ENCODE data around the gene CDCA3. TPM values are rescaled to one million over a fixed set of nuclear protein-coding genes. Genes with fewer than 3 reads are reported as not detected.

The CDCA3 gene
- total RNA-seq, 6 donors from 2014 or later = 0.39 to 10.3 (median 2.8) TPM; not detected in 1

DNA sequence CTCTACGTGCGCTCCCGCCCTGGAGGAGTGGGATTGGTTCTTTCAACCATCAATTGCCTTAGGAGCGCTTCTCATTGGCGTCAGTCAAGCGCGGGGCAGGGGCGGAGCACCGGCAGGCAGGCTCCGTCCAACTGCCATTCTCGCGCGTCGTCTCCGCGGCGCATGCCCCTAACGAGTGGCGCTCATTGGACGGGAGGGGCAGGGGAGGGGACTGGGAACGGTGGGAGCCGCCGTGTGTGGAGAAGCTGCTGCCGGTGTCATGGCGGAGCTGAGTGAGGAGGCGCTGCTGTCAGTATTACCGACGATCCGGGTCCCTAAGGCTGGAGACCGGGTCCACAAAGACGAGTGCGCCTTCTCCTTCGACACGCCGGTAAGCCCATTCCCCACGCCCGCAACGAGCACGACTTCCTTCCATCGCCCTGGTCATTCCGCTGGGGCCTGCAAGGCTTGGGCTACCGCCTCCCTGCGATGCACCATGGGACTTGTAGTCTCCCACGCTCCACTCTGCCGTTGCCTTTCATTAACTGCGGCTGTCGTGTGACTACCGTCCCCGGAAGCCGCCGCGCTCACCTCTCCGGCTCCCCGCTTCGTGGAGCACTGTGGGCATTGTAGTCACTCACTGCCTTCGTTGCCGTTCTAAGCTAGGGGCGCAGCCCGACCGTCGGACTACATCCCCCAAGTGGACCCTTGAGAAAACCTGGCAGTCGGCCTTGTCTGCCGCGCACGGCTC lies 1.0 kb upstream of the CDCA3 start, which contains the start of gene USP5:
TSS of gene USP5 (plus strand) at position 230 of the 730 bp plus-strand sequence. CDS start at position 260, 30 bp downstream.
- H3K27me3 ChIP-seq = no peaks in the 10 kb centered on the region
- no peaks in the 10 kb centered on the region for H3K9me3 ChIP-seq
- peak; percentile 98 to 100 for DNase-seq
- H3K27ac ChIP-seq = peak within 1 kb of the TSS; percentile 88 to 94 (median 91)
- H3K36me3 ChIP-seq = peaks cover 3 to 22% (median 16%) of the 10 kb centered on the region in 4 donors
- TF ChIP-seq EP300 (IDR thresholded peaks at IDR 0.05) (no peak), POLR2A (IDR thresholded peaks at IDR 0.05) (peak in 1 of 4 donors; percentile 59), POLR2AphosphoS5 (IDR thresholded peaks at IDR 0.05) (peak; percentile 60 to 87)
- TF ChIP-seq, protein P1, sequence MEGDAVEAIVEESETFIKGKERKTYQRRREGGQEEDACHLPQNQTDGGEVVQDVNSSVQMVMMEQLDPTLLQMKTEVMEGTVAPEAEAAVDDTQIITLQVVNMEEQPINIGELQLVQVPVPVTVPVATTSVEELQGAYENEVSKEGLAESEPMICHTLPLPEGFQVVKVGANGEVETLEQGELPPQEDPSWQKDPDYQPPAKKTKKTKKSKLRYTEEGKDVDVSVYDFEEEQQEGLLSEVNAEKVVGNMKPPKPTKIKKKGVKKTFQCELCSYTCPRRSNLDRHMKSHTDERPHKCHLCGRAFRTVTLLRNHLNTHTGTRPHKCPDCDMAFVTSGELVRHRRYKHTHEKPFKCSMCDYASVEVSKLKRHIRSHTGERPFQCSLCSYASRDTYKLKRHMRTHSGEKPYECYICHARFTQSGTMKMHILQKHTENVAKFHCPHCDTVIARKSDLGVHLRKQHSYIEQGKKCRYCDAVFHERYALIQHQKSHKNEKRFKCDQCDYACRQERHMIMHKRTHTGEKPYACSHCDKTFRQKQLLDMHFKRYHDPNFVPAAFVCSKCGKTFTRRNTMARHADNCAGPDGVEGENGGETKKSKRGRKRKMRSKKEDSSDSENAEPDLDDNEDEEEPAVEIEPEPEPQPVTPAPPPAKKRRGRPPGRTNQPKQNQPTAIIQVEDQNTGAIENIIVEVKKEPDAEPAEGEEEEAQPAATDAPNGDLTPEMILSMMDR (IDR thresholded peaks at IDR 0.05) = peak in 3 of 6 experiments; percentile 13 to 29 (median 24)
- H3K4me1 ChIP-seq = peaks cover 13 to 23% (median 16%) of the 10 kb centered on the region in 4 donors
- peak within 1 kb of the TSS; percentile 56 to 71 (median 67) for H3K4me3 ChIP-seq
- WGBS, 2 donors = 1% methylated on average over 64 of the region's 65 CpGs; no CpG with 5 or more reads in 1 of the 2 donors
- ATAC-seq (ENCODE audit: low FRiP score in 2 of 2) = peak; percentile 95 to 98

DNA sequence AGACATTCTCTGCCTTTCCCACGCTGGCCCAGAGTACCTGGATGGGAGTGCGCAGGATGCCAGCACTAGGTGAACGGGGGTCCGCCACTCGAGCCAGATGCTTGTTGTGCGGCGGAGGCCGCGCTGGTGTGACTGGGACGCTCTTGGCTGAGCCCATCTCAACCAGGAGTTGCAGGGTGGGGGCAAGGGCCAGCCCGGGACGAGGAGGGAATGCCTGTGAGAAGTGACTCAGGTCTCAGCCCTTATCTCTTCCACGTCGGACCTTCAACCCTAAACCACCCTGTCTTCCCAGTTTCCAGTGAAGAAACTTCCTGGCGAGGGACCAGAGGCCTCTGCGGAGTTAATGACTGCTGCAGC lies 312 bp downstream of the CDCA3 start:
- ATAC-seq (ENCODE audit: low FRiP score in 2 of 2) (no peak), DNase-seq (peak in 1 of 2 donors; percentile 85)
- Histone ChIP-seq H3K27me3 (no peaks in the 10 kb centered on the region), H3K27ac (peak overlapping the region in 3 of 4 donors; percentile 88 to 94 (median 91)), H3K36me3 (peaks cover 0 to 10% (median 3%) of the 10 kb centered on the region in 4 donors), H3K9me3 (no peaks in the 10 kb centered on the region), H3K4me3 (peak overlapping the region in 3 of 4 donors; percentile 66 to 71 (median 68)), H3K4me1 (peaks cover 13 to 23% (median 16%) of the 10 kb centered on the region in 4 donors)
- TF ChIP-seq, protein P1 (IDR thresholded peaks at IDR 0.05) = no peak
- TF ChIP-seq POLR2AphosphoS5 (IDR thresholded peaks at IDR 0.05) (no peak), POLR2A (IDR thresholded peaks at IDR 0.05) (no peak), EP300 (IDR thresholded peaks at IDR 0.05) (no peak)
- WGBS, 2 donors = 26 to 36% methylated on average over 4 to 16 of the region's 16 CpGs

DNA sequence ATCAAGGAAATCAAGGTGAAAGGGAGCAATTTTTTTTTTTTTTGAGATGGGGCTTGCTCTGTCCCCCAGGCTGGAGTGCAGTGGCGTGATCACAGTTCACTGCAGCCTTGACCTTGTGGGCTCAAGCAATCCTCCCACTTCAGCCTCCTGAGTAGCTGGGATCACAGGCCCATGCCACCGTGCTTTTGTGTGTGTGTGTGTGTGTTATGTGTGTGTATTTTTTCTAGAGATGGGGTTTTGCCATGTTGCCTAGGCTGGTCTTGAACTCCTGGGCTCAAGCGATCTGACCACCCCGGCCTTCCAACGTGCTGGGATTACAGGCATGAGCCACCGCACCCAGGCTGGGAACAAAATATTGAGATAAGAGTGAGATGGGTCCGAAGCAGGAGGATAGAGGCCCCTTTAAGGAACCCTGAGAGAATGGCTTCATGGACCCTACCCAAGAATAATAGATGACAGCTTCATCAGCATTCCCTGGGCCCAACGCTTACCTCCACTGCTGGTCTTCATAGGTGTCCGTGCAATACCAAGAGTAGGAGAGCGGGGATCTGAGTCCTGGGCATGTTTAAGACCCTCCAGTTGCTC lies 1.0 kb downstream of the CDCA3 start:
- peaks cover 13 to 23% (median 16%) of the 10 kb centered on the region in 4 donors for H3K4me1 ChIP-seq
- TF ChIP-seq POLR2A (IDR thresholded peaks at IDR 0.05) (no peak), EP300 (IDR thresholded peaks at IDR 0.05) (no peak), POLR2AphosphoS5 (IDR thresholded peaks at IDR 0.05) (no peak)
- TF ChIP-seq, protein P1 (IDR thresholded peaks at IDR 0.05) = no peak
- H3K27me3 ChIP-seq = no peaks in the 10 kb centered on the region
- H3K27ac ChIP-seq = no peak overlapping the region
- WGBS, 2 donors = 81 to 86% methylated on average over 8 to 10 of the region's 10 CpGs
- peak overlapping the region in 1 of 4 donors; percentile 68 for H3K4me3 ChIP-seq
- DNase-seq = no peak
- H3K36me3 ChIP-seq = peaks cover 0 to 5% (median 0%) of the 10 kb centered on the region in 4 donors
- H3K9me3 ChIP-seq = no peaks in the 10 kb centered on the region
- no peak for ATAC-seq (ENCODE audit: low FRiP score in 2 of 2)

DNA sequence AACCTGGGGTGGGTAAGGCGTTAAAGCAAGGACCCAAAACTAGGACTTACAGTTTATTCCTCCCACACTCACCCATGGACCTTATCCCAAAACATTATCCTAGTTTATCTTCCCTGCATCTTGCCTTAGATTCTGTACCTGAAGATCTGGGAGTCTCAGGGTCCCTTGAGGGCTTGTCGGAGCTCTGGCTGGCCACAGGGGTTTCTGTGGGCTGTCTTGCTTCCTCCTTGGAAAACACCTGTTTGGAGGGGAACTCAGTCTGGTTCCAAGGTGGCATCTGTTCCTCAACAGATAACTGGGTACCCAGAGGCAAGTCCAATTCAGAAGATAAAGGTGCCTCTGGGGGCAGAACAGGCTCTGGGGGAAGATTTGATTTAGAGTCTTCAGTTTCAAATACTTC lies 1.7 kb downstream of the CDCA3 start:
- Histone ChIP-seq H3K36me3 (peaks cover 0 to 3% (median 0%) of the 10 kb centered on the region in 4 donors), H3K27me3 (no peaks in the 10 kb centered on the region), H3K4me3 (no peak overlapping the region), H3K4me1 (peaks cover 13 to 23% (median 16%) of the 10 kb centered on the region in 4 donors), H3K9me3 (no peaks in the 10 kb centered on the region), H3K27ac (no peak overlapping the region)
- TF ChIP-seq POLR2A (IDR thresholded peaks at IDR 0.05) (no peak), EP300 (IDR thresholded peaks at IDR 0.05) (no peak), POLR2AphosphoS5 (IDR thresholded peaks at IDR 0.05) (no peak)
- TF ChIP-seq, protein P1 (IDR thresholded peaks at IDR 0.05) = no peak
- ATAC-seq (ENCODE audit: low FRiP score in 2 of 2) (no peak), DNase-seq (no peak)
- 89 to 91% methylated on average over 2 of the region's 2 CpGs for WGBS, 2 donors

Data from upper lobe of left lung (tissue), 6 donors.